ENCODE data around the gene ARMCX2.

DNA sequence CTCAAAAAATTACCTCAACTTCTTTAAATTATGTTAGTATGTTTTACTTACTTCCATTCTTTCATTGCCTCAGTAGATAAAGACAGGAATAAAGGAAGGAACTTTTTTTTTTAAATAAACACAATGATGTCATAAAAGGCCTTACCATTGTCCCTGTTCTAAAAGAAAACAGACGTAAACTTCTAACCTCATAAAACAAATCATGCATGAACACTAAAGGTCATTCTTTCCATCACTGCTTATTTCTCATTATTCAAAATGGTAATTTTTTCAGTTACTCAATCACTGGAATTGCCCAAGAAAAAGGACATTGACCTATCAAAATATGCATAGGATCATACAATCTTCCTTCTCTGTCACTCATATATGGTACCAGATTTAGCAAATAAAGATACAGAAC is 32.2 kb upstream of the ARMCX2 start:
- TF ChIP-seq, protein P1, sequence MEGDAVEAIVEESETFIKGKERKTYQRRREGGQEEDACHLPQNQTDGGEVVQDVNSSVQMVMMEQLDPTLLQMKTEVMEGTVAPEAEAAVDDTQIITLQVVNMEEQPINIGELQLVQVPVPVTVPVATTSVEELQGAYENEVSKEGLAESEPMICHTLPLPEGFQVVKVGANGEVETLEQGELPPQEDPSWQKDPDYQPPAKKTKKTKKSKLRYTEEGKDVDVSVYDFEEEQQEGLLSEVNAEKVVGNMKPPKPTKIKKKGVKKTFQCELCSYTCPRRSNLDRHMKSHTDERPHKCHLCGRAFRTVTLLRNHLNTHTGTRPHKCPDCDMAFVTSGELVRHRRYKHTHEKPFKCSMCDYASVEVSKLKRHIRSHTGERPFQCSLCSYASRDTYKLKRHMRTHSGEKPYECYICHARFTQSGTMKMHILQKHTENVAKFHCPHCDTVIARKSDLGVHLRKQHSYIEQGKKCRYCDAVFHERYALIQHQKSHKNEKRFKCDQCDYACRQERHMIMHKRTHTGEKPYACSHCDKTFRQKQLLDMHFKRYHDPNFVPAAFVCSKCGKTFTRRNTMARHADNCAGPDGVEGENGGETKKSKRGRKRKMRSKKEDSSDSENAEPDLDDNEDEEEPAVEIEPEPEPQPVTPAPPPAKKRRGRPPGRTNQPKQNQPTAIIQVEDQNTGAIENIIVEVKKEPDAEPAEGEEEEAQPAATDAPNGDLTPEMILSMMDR (IDR thresholded peaks at IDR 0.05): no peak
- TF ChIP-seq POLR2A (IDR thresholded peaks at IDR 0.05): no peak
